Gastroesophageal sphincter (tissue), 4 donors: ENCODE measurements around the gene GGNBP2. TPM values are rescaled to one million over a fixed set of nuclear protein-coding genes. Genes with fewer than 3 reads are reported as not detected.

ENCODE experiments used
- ATAC-seq: fragments of 150-250 bp; one replicate; pipeline ENCODE4 v1.9.1; 2016; ENCODE audit warnings: mild to moderate bottlenecking, moderate library complexity
- H3K27ac ChIP-seq, 4 donors: fragments of 200-600 bp; sonication (generic) in 3 of 4; 1 replicate in 3 of 4; 2 replicates in 1 of 4; pipeline ENCODE4 v1.5.1; 2016 to 2019
- H3K27me3 ChIP-seq: fragments of 200-600 bp; sonication (generic); one replicate; pipeline ENCODE4 v1.5.1; 2019
- H3K36me3 ChIP-seq, 2 donors: fragments of 200-600 bp; sonication (generic); one replicate each; pipeline ENCODE4 v1.5.1; 2019; ENCODE audit warnings: control low read depth in 1 of 2
- H3K4me1 ChIP-seq, 3 donors: fragments of 200-600 bp; sonication (generic); 1 replicate in 2 of 3; 2 replicates in 1 of 3; pipeline ENCODE4 v1.5.1; 2016 to 2019; ENCODE audit warnings: control low read depth in 2 of 3
- H3K4me3 ChIP-seq, 2 donors: fragments of 200-600 bp; sonication (generic); one replicate each; pipeline ENCODE4 v1.5.1; 2019; ENCODE audit warnings: mild to moderate bottlenecking in 1 of 2, moderate library complexity in 1 of 2
- H3K9me3 ChIP-seq, 3 donors: fragments of 200-600 bp; sonication (generic); one replicate each; pipeline ENCODE4 v1.5.1; 2017 to 2019; ENCODE audit warnings: control low read depth in 2 of 3
- EP300 ChIP-seq: sonication (generic); formaldehyde crosslinking; IDR thresholded peaks from one replicate; pipeline ENCODE4 v1.6.1; 2017; ENCODE audit warnings: antibody characterized with exemption, mild to moderate bottlenecking
- POLR2A ChIP-seq, 2 donors: fragments of 450-650 bp; IDR thresholded peaks; one replicate each; pipeline ENCODE4 v1.6.1; 2017; ENCODE audit warnings: antibody characterized with exemption in 2 of 2, mild to moderate bottlenecking in 2 of 2, moderate library complexity in 1 of 2
- POLR2AphosphoS5 ChIP-seq: sonication (generic); formaldehyde crosslinking; IDR thresholded peaks from one replicate; pipeline ENCODE4 v1.6.1; 2017; ENCODE audit warnings: antibody characterized with exemption
- WGBS, 2 donors: methylation state at CpG; one replicate each; pipeline ENCODE4 v1.1.5; 2018; ENCODE audit warnings: low coverage in 1 of 2; 5-methylcytosine and 5-hydroxymethylcytosine counted together
- total RNA-seq, 4 donors: library from RNA; depleted of rRNA; stranded (reverse); fragments of >200 nt; gene quantifications; one replicate each; pipeline ENCODE4 v1.1.0, GENCODE V29; 2016
- TF ChIP-seq, protein P1 (sequence below), 4 experiments: fragments of 200-600 bp in 2 of 4; fragments of 450-650 bp in 2 of 4; sonication (generic) in 1 of 4; IDR thresholded peaks; one replicate each; pipeline ENCODE4 v1.5.1; 2017 to 2019; ENCODE audit warnings: antibody characterized with exemption in 4 of 4, mild to moderate bottlenecking in 2 of 4, moderate library complexity in 2 of 4

The GGNBP2 gene
- total RNA-seq, 4 donors from 2014 or later, result 40.1 to 62.9 (median 53.6) TPM

DNA sequence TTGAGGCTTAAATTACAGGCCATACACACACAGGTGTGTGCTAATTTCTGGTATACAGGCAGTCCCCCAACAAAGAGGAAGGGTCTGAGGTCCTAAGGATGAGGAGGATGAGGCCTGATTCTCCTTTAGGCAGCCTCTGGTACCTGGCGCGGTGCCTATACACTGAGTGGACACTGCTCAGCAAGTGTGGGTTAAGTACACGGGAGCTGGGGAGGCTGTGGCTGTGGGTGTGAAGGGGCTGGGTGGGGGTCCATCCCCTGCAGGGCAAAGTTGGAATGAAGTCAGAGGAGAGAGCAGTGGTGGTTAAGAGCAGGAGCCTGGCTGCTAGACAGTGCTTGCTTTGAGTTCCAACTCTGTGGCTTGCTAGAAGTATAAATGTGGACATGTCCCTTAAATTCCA lies 67.6 kb downstream of the GGNBP2 start:
- Histone ChIP-seq H3K27ac (no peak overlapping the region), H3K9me3 (no peaks in the 10 kb centered on the region), H3K4me3 (no peak overlapping the region), H3K27me3 (peaks cover 46% of the 10 kb centered on the region), H3K4me1 (peaks cover 0 to 8% (median 4%) of the 10 kb centered on the region in 3 donors), H3K36me3 (no peaks in the 10 kb centered on the region)
- TF ChIP-seq POLR2A (IDR thresholded peaks at IDR 0.05) (no peak), POLR2AphosphoS5 (no peak), EP300 (no peak)
- TF ChIP-seq, protein P1, sequence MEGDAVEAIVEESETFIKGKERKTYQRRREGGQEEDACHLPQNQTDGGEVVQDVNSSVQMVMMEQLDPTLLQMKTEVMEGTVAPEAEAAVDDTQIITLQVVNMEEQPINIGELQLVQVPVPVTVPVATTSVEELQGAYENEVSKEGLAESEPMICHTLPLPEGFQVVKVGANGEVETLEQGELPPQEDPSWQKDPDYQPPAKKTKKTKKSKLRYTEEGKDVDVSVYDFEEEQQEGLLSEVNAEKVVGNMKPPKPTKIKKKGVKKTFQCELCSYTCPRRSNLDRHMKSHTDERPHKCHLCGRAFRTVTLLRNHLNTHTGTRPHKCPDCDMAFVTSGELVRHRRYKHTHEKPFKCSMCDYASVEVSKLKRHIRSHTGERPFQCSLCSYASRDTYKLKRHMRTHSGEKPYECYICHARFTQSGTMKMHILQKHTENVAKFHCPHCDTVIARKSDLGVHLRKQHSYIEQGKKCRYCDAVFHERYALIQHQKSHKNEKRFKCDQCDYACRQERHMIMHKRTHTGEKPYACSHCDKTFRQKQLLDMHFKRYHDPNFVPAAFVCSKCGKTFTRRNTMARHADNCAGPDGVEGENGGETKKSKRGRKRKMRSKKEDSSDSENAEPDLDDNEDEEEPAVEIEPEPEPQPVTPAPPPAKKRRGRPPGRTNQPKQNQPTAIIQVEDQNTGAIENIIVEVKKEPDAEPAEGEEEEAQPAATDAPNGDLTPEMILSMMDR (IDR thresholded peaks at IDR 0.05), result no peak
- 56 to 68% methylated on average over 2 to 3 of the region's 3 CpGs for WGBS, 2 donors
- no peak for ATAC-seq

DNA sequence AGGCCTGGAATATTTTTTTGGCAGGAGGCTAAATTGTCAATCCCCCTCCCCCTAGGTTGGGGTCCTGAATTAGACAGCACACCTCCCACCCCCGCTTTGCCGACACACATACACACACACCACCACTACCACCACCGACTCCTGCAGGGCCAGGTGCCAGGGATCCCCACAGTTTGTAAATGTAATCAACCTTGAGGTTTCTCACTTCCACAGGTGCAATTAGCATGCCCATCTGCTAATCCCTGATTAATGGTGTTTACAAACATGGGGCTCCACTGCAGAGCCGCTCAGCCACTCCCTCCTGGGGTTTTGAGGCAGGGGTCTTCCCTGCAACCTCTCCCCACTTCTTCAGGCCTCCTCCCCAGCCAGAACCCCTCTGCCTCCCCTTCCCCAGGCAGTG lies 68.4 kb downstream of the GGNBP2 start:
- Histone ChIP-seq H3K27me3 (peaks cover 54% of the 10 kb centered on the region), H3K9me3 (no peaks in the 10 kb centered on the region), H3K4me1 (peaks cover 0 to 8% (median 4%) of the 10 kb centered on the region in 3 donors), H3K4me3 (no peak overlapping the region), H3K36me3 (no peaks in the 10 kb centered on the region), H3K27ac (no peak overlapping the region)
- TF ChIP-seq, protein P1 (IDR thresholded peaks at IDR 0.05), result no peak
- no peak for TF ChIP-seq POLR2A (IDR thresholded peaks at IDR 0.05)
- no peak for TF ChIP-seq EP300
- no peak for TF ChIP-seq POLR2AphosphoS5
- 45 to 64% methylated on average over 1 to 4 of the region's 4 CpGs for WGBS, 2 donors
- ATAC-seq, result no peak

GRCh38 chr17:36614081-36614480 lies 69.4 kb downstream of the GGNBP2 start:
- H3K4me3 ChIP-seq, result no peak overlapping the region
- H3K9me3 ChIP-seq, result no peaks in the 10 kb centered on the region
- no peaks in the 10 kb centered on the region for H3K36me3 ChIP-seq
- peaks cover 63% of the 10 kb centered on the region for H3K27me3 ChIP-seq
- TF ChIP-seq POLR2A (IDR thresholded peaks at IDR 0.05) (no peak), POLR2AphosphoS5 (no peak), EP300 (no peak)
- TF ChIP-seq, protein P1 (IDR thresholded peaks at IDR 0.05), result no peak
- H3K27ac ChIP-seq, result no peak overlapping the region
- ATAC-seq, result no peak
- peaks cover 0 to 2% (median under 1%) of the 10 kb centered on the region in 3 donors for H3K4me1 ChIP-seq
- 36 to 70% methylated on average over 4 of the region's 7 CpGs for WGBS, 2 donors

GRCh38 chr17:36614933-36615332 lies 70.2 kb downstream of the GGNBP2 start:
- ATAC-seq, result no peak
- Histone ChIP-seq H3K4me3 (no peak overlapping the region), H3K27ac (no peak overlapping the region), H3K4me1 (no peaks in the 10 kb centered on the region), H3K27me3 (peaks cover 72% of the 10 kb centered on the region), H3K36me3 (no peaks in the 10 kb centered on the region), H3K9me3 (no peaks in the 10 kb centered on the region)
- WGBS, 2 donors, result 0 to 50% methylated on average over 1 to 2 of the region's 5 CpGs
- TF ChIP-seq, protein P1 (IDR thresholded peaks at IDR 0.05), result no peak
- TF ChIP-seq POLR2A (IDR thresholded peaks at IDR 0.05) (no peak), EP300 (no peak), POLR2AphosphoS5 (no peak)
